IMR-90 (cell line): Measurements from ENCODE around the gene SPNS2. TPM values are rescaled to one million over a fixed set of nuclear protein-coding genes. Genes with fewer than 3 reads are reported as not detected.

Experiments
- ATAC-seq: fragments of 200-7000 bp; cut with Tn5 transposase; 2 replicates; pipeline ENCODE4 v1.9.1; 2020; ENCODE audit warnings: low read depth, mild to moderate bottlenecking, moderate library complexity
- BruUV-seq: library from RNA; stranded (reverse); fragments of 400-500 nt; replicated peaks from 2 replicates; lab custom pipeline; 2021; lab: Mats Ljungman, UMichigan
- CTCF ChIA-PET: fragments of 300-600 bp; formaldehyde crosslinking; extraction: SDS; loops from one replicate; lab custom pipeline; 2021; ENCODE audit warnings: antibody characterized with exemption; lab: Yijun Ruan, JAX
- POLR2A ChIA-PET: fragments of 300-600 bp; sonication (Branson Sonifier 250); formaldehyde crosslinking; loops from one replicate; lab custom pipeline; 2022; ENCODE audit warnings: antibody characterized with exemption; ENCODE audit not compliant: unreplicated experiment; lab: Charles Lee
- DNase-seq: peaks from one replicate; pipeline ENCODE4 v3.0.0; 2013
- H2AFZ ChIP-seq: replicated peaks from 2 replicates; pipeline ENCODE3; 2013; ENCODE audit warnings: low read length, mild to moderate bottlenecking; ENCODE audit not compliant: poor library complexity
- H2AK5ac ChIP-seq: 2 replicates; pipeline ENCODE4 v1.6.1; 2013; ENCODE audit warnings: low read depth, low read length, inconsistent platforms
- H2AK9ac ChIP-seq: replicated peaks from 2 replicates; pipeline ENCODE3; 2013; ENCODE audit warnings: mild to moderate bottlenecking, low read depth, low read length, moderate library complexity; ENCODE audit not compliant: poor library complexity
- H2BK120ac ChIP-seq: 2 replicates; pipeline ENCODE4 v1.6.1; 2013; ENCODE audit warnings: low read depth, low read length, inconsistent platforms
- H2BK15ac ChIP-seq: 3 replicates; pipeline ENCODE4 v1.6.1; 2013; ENCODE audit warnings: low read depth, low read length, inconsistent platforms
- H2BK20ac ChIP-seq: 2 replicates; pipeline ENCODE4 v1.6.1; 2013; ENCODE audit warnings: low read depth, mild to moderate bottlenecking, inconsistent platforms, low read length, moderate library complexity
- H2BK5ac ChIP-seq: 2 replicates; pipeline ENCODE4 v1.6.1; 2013; ENCODE audit warnings: mild to moderate bottlenecking, low read depth, low read length, inconsistent platforms; ENCODE audit not compliant: poor library complexity, severe bottlenecking
- H3K14ac ChIP-seq: replicated peaks from 2 replicates; pipeline ENCODE4 v1.6.1; 2013; ENCODE audit warnings: low read depth, low read length, inconsistent platforms
- H3K18ac ChIP-seq: 2 replicates; pipeline ENCODE4 v1.6.1; 2013; ENCODE audit warnings: low read depth, low read length, control low read depth
- H3K23ac ChIP-seq: 2 replicates; pipeline ENCODE4 v1.6.1; 2013; ENCODE audit warnings: low read depth, low read length, inconsistent platforms
- H3K27ac ChIP-seq: 2 replicates; pipeline ENCODE4 v1.5.1; 2013; ENCODE audit warnings: mild to moderate bottlenecking, control low read depth, low read length; ENCODE audit not compliant: insufficient read depth
- H3K27me3 ChIP-seq: 2 replicates; pipeline ENCODE4 v1.6.1; 2013; ENCODE audit warnings: low read length; ENCODE audit not compliant: control insufficient read depth, insufficient read depth
- H3K36me3 ChIP-seq: 2 replicates; pipeline ENCODE4 v1.6.1; 2013; ENCODE audit warnings: low read length, mixed read lengths; ENCODE audit not compliant: control insufficient read depth, insufficient read depth
- H3K4ac ChIP-seq: 2 replicates; pipeline ENCODE4 v1.6.1; 2013; ENCODE audit warnings: low read depth, low read length, inconsistent platforms
- H3K4me1 ChIP-seq: 2 replicates; pipeline ENCODE4 v1.6.1; 2013; ENCODE audit warnings: low read length, mixed read lengths; ENCODE audit not compliant: control insufficient read depth, insufficient read depth
- H3K4me2 ChIP-seq: 2 replicates; pipeline ENCODE4 v1.6.1; 2013; ENCODE audit warnings: low read depth, mild to moderate bottlenecking, control low read depth, low read length, moderate library complexity
- H3K4me3 ChIP-seq: 2 replicates; pipeline ENCODE4 v1.5.1; 2013; ENCODE audit warnings: low read depth, mild to moderate bottlenecking, control low read depth, low read length, moderate library complexity; ENCODE audit not compliant: insufficient read depth
- H3K56ac ChIP-seq: 2 replicates; pipeline ENCODE4 v1.6.1; 2013; ENCODE audit warnings: low read length, inconsistent platforms; ENCODE audit not compliant: insufficient read depth; ENCODE audit errors: extremely low read depth
- H3K79me1 ChIP-seq, 2 experiments: 2 replicates each; pipeline ENCODE4 v1.6.1; 2013; ENCODE audit warnings: low read length in 2 of 2, inconsistent platforms in 1 of 2, low read depth in 1 of 2
- H3K9ac ChIP-seq: 2 replicates; pipeline ENCODE4 v1.6.1; 2013; ENCODE audit warnings: low read depth, low read length, control low read depth
- H3K9me1 ChIP-seq: 2 replicates; pipeline ENCODE4 v1.6.1; 2013; ENCODE audit warnings: low read length, inconsistent platforms; ENCODE audit not compliant: insufficient read depth
- H3K9me3 ChIP-seq: 2 replicates; pipeline ENCODE4 v1.6.1; 2013; ENCODE audit warnings: low read length; ENCODE audit not compliant: control insufficient read depth, insufficient read depth
- H4K20me1 ChIP-seq: 2 replicates; pipeline ENCODE4 v1.6.1; 2013; ENCODE audit warnings: low read length, inconsistent platforms; ENCODE audit not compliant: insufficient read depth
- H4K5ac ChIP-seq: 2 replicates; pipeline ENCODE4 v1.6.1; 2013; ENCODE audit warnings: mild to moderate bottlenecking, low read depth, low read length, control low read depth
- H4K8ac ChIP-seq, 2 experiments: 2 replicates each; pipeline ENCODE4 v1.6.1; 2013; ENCODE audit warnings: low read depth in 2 of 2, low read length in 2 of 2, control low read depth in 1 of 2, inconsistent platforms in 1 of 2
- H4K91ac ChIP-seq: 2 replicates; pipeline ENCODE4 v1.6.1; 2013; ENCODE audit warnings: low read depth, low read length, inconsistent platforms; ENCODE audit not compliant: insufficient read depth
- BHLHE40 ChIP-seq: fragments of 150-350 bp; IDR thresholded peaks from 2 replicates; pipeline ENCODE4 v1.6.1; 2016; ENCODE audit warnings: mild to moderate bottlenecking, low read depth, low read length
- CEBPB ChIP-seq: IDR thresholded peaks from 2 replicates; pipeline ENCODE4 v1.6.1; 2012; ENCODE audit warnings: low read depth, low read length, improper control_type of control experiment
- CHD1 ChIP-seq: IDR thresholded peaks from 2 replicates; pipeline ENCODE4 v1.6.1; 2012; ENCODE audit warnings: low read depth, low read length, improper control_type of control experiment
- CTCF ChIP-seq: conservative IDR thresholded peaks from 2 replicates; pipeline ENCODE4 v1.5.1; 2012; ENCODE audit warnings: mild to moderate bottlenecking, low read depth, low read length, improper control_type of control experiment
- FOS ChIP-seq: fragments of 150-350 bp; IDR thresholded peaks from 2 replicates; pipeline ENCODE4 v1.6.1; 2016; ENCODE audit warnings: low read depth, low read length
- MAFK ChIP-seq: IDR thresholded peaks from 2 replicates; pipeline ENCODE4 v1.6.1; 2012; ENCODE audit warnings: low read depth, low read length, improper control_type of control experiment
- MXI1 ChIP-seq: IDR thresholded peaks from 2 replicates; pipeline ENCODE4 v1.6.1; 2012; ENCODE audit warnings: low read depth, mild to moderate bottlenecking, low read length, moderate library complexity, borderline replicate concordance
- NFE2L2 ChIP-seq: fragments of 150-350 bp; IDR thresholded peaks from 2 replicates; pipeline ENCODE4 v1.6.1; 2016; ENCODE audit warnings: low read depth, mild to moderate bottlenecking, low read length
- POLR2A ChIP-seq: IDR thresholded peaks from 2 replicates; pipeline ENCODE4 v1.6.1; 2012; ENCODE audit warnings: mild to moderate bottlenecking, low read depth, low read length
- RAD21 ChIP-seq: IDR thresholded peaks from 2 replicates; pipeline ENCODE4 v1.6.1; 2012; ENCODE audit warnings: low read length, improper control_type of control experiment
- RCOR1 ChIP-seq: IDR thresholded peaks from 2 replicates; pipeline ENCODE4 v1.6.1; 2012; ENCODE audit warnings: mild to moderate bottlenecking, low read length, improper control_type of control experiment; ENCODE audit not compliant: insufficient replicate concordance
- RFX5 ChIP-seq: IDR thresholded peaks from 2 replicates; pipeline ENCODE4 v1.8.0; 2012; ENCODE audit warnings: low read depth, mild to moderate bottlenecking, low read length, moderate library complexity
- SMC3 ChIP-seq: fragments of 150-350 bp; IDR thresholded peaks from 2 replicates; pipeline ENCODE4 v1.6.1; 2016; ENCODE audit warnings: low read depth, mild to moderate bottlenecking, antibody characterized with exemption, low read length, moderate library complexity
- WGBS, 2 experiments: methylation state at CpG; one replicate each; pipeline versions ENCODE4 v1.1.5 to v1.1.7; 2013; ENCODE audit warnings: missing lambda C conversion rate in 2 of 2; ENCODE audit not compliant: insufficient read length in 1 of 2; ENCODE audit errors: extremely low coverage in 2 of 2; 5-methylcytosine and 5-hydroxymethylcytosine counted together
- dilution Hi-C: fragments of 300-500 bp; cut with HindIII; formaldehyde crosslinking; loops from one replicate; pipeline ENCODE4 v1.14.3; 2018; ENCODE audit warnings: low sequenced_read_pairs; ENCODE audit not compliant: unreplicated experiment
- in situ Hi-C: fragments of 300-500 bp; cut with MboI; formaldehyde crosslinking; loops from 3 replicates; pipeline ENCODE4 v1.14.3; 2019; ENCODE audit warnings: low sequenced_read_pairs, inconsistent platforms, mixed read lengths
- intact Hi-C: fragments of 100-400 bp; cut with micrococcal nuclease; formaldehyde crosslinking; loops from 2 replicates; pipeline ENCODE4 v1.10.0; 2022
- polyA plus RNA-seq, 3 experiments: library from polyadenylated mRNA; depleted of rRNA; stranded (reverse); fragments of >200 nt; gene quantifications; 2 replicates each; pipeline ENCODE4 v1.2.3, GENCODE V29; 2012; ENCODE audit warnings: low replicate concordance in 1 of 3
- total RNA-seq: library from RNA; depleted of rRNA; stranded (reverse); fragments of >200 nt; gene quantifications from 2 replicates; pipeline ENCODE4 v1.2.3, GENCODE V29; 2012
- TF ChIP-seq, protein P1 (sequence below): fragments of 150-350 bp; IDR thresholded peaks from 2 replicates; pipeline ENCODE4 v1.6.1; 2016; ENCODE audit warnings: low read depth, mild to moderate bottlenecking, low read length, moderate library complexity, borderline replicate concordance
- TF ChIP-seq, protein P2 (sequence below): fragments of 150-350 bp; IDR thresholded peaks from 2 replicates; pipeline ENCODE4 v1.6.1; 2017; ENCODE audit warnings: mild to moderate bottlenecking, antibody characterized with exemption, low read length, low read depth

SPNS2 gene
- total and polyA plus RNA-seq, 2 of the 4 experiments (the other 2 are of a cell fraction) = under 0.01 TPM; not detected in 1

- whole genome bisulfite sequencing, 2 experiments = 78% methylated on average over 8 of the region's 19 CpGs; no CpG with 5 or more reads in 1 of the 2 experiments
Measured at GRCh38 chr17:4476511-4477070, 22.1 kb upstream of the SPNS2 start.

More at GRCh38 chr17:4476511-4477070, 22.1 kb upstream of the SPNS2 start:
- H4K8ac ChIP-seq = no peak overlapping the region
- no peak overlapping the region for H2AK5ac ChIP-seq
- H4K5ac ChIP-seq = no peak overlapping the region
- TF ChIP-seq POLR2A (no peak), NFE2L2 (no peak), MAFK (no peak), CTCF (no peak), CHD1 (no peak), FOS (no peak), RAD21 (no peak), CEBPB (no peak), MXI1 (no peak), BHLHE40 (no peak), RCOR1 (no peak), SMC3 (no peak), RFX5 (no peak)
- TF ChIP-seq, protein P1, sequence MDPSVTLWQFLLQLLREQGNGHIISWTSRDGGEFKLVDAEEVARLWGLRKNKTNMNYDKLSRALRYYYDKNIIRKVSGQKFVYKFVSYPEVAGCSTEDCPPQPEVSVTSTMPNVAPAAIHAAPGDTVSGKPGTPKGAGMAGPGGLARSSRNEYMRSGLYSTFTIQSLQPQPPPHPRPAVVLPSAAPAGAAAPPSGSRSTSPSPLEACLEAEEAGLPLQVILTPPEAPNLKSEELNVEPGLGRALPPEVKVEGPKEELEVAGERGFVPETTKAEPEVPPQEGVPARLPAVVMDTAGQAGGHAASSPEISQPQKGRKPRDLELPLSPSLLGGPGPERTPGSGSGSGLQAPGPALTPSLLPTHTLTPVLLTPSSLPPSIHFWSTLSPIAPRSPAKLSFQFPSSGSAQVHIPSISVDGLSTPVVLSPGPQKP = no peak
- TF ChIP-seq, protein P2, sequence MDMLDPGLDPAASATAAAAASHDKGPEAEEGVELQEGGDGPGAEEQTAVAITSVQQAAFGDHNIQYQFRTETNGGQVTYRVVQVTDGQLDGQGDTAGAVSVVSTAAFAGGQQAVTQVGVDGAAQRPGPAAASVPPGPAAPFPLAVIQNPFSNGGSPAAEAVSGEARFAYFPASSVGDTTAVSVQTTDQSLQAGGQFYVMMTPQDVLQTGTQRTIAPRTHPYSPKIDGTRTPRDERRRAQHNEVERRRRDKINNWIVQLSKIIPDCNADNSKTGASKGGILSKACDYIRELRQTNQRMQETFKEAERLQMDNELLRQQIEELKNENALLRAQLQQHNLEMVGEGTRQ = no peak
- DNase-seq (no peak), ATAC-seq (no peak)
- H3K4me2 ChIP-seq = no peak overlapping the region
- no peak overlapping the region for H2BK120ac ChIP-seq
- no peak overlapping the region for H3K18ac ChIP-seq
- ChIA-PET POLR2A (no interaction called here), CTCF (no interaction called here)
- no peak overlapping the region for H3K4ac ChIP-seq
- H3K56ac ChIP-seq = no peak overlapping the region
- H3K9ac ChIP-seq = no peak overlapping the region
- H3K9me3 ChIP-seq = no peaks in the 10 kb centered on the region
- peaks cover 47% of the 10 kb centered on the region for H3K27me3 ChIP-seq
- H3K79me1 ChIP-seq = no peaks in the 10 kb centered on the region
- H2BK15ac ChIP-seq = no peak overlapping the region
- no peak overlapping the region for H3K27ac ChIP-seq
- H3K9me1 ChIP-seq = no peaks in the 10 kb centered on the region
- H3K4me3 ChIP-seq = no peak overlapping the region
- in situ Hi-C loops = no loop called here
- H4K91ac ChIP-seq = no peak overlapping the region
- no peak overlapping the region for H3K14ac ChIP-seq
- H3K36me3 ChIP-seq = no peaks in the 10 kb centered on the region
- H2BK5ac ChIP-seq = no peak overlapping the region
- H3K23ac ChIP-seq = no peak overlapping the region
- BruUV-seq = no TSS peak
- no peak overlapping the region for H2AFZ ChIP-seq
- H2AK9ac ChIP-seq = no peak overlapping the region
- H2BK20ac ChIP-seq = no peak overlapping the region
- dilution Hi-C loops = no loop called here
- no peaks in the 10 kb centered on the region for H4K20me1 ChIP-seq
- intact Hi-C loops = no loop called here
- H3K4me1 ChIP-seq = no peaks in the 10 kb centered on the region
